HUDEP-2 (cell line): ENCODE data around the gene TTN.

Experiments used
- DNase-seq, 76 experiments: peaks; one replicate each; lab custom pipeline; 2025; ENCODE audit not compliant: unreplicated experiment in 76 of 76; lab: John Stamatoyannopoulos, UW

TTN gene

GRCh38 chr2:178506949-178507348 is 300.3 kb downstream of the TTN start:
- no peak for DNase-seq

GRCh38 chr2:178506524-178506923 is 300.7 kb downstream of the TTN start:
- no peak for DNase-seq

DNA sequence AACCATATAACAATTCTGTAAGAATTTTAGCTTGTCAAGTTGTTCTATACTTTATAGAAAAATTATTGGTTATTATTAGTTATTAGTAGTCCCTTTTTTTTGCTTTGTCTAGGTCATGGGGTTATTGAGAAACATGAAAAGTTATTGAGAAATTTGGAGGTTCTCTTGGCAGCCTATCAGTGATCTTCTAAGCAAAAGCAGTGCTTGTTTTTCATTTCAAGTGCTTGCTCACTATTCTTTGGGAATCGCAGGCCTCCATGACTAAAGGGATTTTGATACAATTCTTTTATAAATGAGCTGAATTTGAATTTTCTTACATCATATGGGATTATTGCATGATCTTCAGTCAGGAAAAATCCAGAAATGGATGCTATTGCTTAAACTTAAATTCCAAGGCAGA is 301.1 kb downstream of the TTN start:
- no peak for DNase-seq

DNA sequence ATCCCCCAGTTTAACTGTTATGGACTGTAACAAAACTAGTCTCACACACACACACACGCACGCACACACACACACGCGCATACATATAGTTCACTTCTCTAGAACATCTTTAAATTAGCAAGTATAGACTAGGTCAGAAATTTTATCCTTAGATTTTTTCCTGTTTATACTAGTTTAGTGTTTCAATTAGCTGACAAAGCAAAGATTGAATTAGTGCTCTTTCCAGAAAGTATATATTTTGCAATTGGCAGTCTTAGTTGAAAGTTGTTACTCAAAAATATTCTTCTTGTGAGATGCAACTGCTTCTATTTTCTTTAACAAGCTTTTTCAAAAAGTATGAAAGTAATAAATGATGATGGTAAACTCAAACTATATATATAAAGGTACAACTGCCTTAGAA is 304.5 kb downstream of the TTN start:
- no peak for DNase-seq

DNA sequence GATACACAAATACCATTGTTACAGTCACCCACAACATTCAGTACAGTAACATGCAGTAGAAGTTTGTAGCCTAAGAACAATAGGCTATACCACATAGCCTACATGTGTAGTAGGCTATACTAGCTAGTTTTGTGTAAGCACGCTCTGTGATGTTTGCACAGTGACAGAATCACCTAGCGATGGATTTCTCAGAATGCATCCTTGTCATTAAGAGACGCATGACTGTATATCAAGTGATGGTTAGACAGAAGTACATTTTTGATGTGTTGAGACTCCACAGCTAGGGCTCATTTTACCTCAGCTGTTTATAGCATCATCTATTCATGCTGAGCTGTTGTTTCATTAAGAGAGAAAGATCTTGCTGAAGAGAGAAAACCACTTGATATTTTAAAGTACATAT is 307.6 kb downstream of the TTN start:
- no peak for DNase-seq

DNA sequence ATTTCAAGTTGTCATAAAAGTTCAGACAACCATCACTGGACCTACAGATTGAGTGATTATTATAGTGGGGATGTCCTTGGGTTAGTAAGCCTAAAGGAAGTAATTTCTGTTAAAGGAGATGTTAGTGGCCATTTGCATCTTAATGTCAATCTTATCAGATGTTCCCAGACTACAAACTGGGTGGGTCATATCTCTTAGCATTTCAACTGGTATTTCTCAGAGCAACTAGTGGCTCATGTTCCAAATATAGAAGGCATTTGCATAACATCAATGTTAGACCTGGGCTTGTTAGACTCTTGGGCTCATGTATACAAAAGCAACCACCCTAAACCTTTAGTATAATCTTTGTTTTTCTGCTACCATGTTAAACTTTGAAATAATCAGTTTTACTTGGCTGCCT is 309.1 kb downstream of the TTN start:
- DNase-seq, result peak in 25 of 76 experiments; percentile 7 to 68 (median 44)

- DNase-seq, result no peak
These were observed 311.2 kb downstream of the TTN start for GRCh38 chr2:178496049-178496448.

DNA sequence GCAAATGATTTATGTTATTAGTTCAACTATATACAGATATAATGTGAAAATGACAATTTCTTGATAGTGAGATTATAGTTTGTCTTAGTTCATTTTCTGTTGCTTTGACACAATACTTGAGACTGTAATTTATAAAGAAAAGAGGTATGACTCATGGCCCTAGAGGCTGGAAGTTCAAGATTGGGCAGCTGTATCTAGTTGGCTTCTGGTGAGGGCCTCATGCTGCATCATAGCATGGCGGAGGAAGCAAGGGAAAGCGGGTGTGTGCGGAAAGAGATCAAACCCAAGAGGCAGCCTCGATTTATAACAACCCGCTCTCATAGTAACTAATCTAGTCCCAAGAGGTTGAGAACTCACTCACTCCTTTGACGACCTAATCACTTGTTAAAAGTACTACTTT is 315.6 kb downstream of the TTN start:
- peak in 2 of 76 experiments; percentile 4 to 12 for DNase-seq

DNA sequence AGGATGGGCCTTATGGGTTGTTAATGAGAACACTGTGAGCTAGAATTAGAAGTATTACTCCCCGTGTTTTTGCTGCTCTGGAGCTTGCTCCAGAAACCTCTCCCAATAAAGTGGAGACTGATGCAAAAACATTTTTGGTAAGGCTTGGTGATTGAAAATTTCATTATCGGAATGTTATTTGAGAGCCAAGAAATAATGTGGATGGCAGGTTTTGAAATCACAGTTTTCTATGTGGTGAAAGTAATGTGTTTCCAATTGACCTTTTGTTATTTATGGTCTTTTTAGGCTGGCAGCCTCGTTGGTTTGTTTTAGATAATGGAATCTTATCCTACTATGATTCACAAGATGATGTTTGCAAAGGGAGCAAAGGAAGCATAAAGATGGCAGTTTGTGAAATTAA is 321.9 kb downstream of the TTN start:
- DNase-seq, result no peak

DNA sequence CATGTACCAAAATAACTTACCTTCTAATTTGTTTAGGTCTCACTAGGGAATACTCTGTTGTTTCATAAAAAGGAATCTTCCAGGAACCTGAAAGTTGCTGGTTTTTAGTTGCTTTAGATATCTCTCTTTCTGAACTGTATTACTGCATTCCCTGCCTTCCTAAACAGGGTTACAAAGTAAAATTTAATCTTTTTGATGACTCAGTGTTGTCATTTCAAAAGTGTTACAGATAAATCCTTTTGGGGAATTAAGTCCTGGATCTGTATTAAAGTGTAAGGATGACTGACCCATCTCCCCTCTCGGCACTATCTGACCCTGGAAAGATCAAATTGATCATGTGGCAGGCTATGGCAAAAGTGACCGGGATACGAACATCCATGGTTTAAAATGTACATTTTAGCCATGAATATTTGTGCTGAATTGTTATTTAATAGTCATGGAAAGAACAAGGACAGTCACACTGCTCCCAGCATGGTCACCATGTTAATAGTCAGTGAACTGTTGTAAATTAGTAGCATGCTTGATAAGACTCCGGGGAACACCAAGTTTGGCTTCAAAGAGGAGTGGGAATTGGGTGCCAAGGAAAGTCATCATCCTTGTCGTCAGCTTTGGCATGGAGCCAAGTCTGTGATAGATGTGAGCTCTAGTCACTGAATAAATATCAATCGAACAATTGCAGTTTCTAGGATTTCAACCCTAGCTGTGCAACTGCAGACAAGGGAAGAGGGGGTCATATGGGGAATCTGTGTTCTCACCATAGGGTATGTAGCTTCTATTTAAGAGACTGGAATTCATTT is 322.8 kb downstream of the TTN start:
- DNase-seq, result peak in 2 of 76 experiments; percentile 6 to 15

DNA sequence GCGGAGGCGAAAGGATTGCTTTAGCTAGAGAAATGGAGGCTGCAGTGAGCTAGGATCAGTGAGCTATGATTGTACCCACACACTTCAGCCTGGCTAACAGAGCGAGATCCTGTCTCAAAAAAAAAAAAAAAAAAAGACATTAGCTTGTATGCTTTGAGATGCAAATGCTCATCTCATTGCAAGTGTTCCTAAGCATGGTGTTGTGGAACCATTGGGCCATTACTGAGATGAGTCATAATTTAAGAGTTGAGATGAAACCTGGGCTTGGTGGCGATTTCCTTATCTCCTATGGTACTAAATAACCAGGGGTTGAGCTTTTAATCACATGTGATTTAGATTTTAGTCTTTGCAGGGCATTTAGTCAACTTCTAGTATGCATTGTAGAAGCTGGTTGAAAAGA is 324.8 kb downstream of the TTN start:
- peak in 4 of 76 experiments; percentile 5 to 28 (median 20) for DNase-seq

DNA sequence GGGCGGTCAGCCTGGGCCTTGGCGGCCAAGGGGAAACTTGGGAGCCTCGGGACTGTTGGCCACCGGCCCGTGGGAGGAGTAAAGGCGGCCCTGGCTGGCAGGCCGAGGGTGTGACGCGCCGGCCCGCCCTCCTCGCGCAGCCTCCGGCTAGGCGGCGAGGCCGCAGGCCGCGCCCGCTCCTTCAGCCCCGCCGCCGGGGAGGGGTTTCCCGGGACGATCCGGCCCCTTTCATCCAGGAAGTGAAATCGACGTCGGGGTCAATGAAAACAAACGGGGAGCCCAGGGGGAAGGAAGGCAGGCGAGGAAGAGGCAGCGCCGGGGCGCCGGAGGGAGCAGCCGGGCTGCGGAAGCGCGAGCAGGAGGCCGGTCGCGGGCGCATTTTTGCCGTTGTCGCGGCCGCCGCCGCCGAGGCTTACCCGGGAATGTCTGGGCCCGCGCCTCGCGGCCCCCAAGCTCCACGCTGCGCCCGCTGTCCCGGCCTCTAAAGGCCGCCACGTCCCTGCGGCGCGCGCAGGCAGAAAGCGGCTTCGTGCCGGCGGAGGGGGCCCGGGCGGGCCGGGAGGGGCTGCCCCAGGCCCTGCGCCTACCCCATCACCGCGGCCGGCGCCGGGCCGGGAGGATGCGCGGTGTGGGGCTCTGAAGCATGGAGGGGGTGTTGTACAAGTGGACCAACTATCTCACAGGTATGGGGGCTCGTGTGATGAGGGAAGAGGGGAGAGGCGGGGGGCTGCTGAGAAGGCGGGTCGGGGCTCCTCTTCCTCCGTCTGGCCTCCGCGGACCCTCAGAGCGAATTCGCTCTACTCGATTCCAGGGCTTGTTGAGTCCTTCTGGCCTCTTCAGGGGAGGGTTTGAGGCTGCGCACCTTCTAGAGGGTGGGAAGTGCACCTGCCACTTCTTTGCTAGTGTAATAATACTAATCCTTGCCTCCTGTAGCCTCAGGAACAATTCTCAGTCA is 326.7 kb downstream of the TTN start, which contains the start of gene PLEKHA3:
Gene PLEKHA3, plus strand, starts transcription at position 231 of the 955 bp plus-strand sequence. Its CDS starts 413 bp downstream, at position 644.
- DNase-seq, result peak in 75 of 76 experiments; percentile 20 to 92 (median 83)

GRCh38 chr2:178479758-178480226 is 327.4 kb downstream of the TTN start:
- no peak for DNase-seq

DNA sequence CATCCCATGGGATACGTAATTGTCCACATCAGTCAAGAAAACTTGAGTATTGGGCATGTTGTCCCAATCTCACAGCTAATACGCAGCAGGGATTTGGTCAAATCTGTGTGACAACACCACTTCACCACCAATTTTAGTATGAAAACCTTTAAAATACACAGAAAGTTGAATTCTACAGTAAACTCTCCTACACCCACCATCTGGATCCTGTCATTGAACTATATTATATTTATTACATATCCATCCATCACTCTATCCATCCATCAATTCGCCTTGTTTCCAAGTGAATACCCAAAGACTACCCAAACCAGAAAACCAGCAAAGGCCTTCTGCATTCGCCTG is 328.0 kb downstream of the TTN start:
- no peak for DNase-seq

DNA sequence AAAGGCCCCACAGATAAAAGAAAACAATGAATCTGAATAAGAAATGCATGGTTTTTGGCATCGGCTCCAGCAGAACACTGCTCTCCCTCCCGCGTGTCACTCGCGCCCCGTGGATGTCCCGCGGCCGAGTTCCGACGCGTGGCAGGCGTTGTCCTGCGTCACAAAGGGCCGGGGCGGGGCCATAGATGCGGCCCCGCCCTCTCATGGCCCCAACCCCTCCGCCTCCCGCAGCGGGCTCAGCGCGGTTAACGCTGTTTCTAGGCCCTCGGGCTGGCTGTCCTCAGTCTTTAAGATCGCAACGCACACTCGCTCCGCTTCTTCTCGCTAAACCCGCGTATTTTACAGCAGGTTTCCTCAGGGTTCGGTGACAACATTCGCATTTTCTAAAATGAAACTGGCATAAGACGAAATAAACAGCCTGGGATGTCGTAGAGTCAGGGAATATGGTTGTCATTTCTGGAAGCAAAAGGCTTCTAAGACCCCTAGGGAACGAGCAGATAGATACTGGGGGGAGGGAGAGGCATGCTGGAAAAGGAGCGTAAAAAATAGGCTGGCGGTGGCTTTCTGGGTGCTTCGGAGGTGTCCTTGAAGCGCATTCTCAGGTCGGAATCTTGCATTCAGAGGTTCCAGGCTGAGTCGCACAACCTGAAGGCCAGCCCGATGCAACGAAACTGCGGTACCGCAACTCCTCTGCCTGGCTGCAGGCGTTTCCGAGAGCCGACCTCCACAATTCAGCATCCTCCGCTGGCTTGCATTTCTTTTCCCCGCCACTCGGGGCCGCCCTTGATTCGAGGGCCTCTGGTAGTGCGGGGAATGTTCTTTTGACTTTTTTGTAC is 328.6 kb downstream of the TTN start, which contains the start of gene FKBP7:
Gene FKBP7, minus strand, starts transcription at position 162 of the 836 bp plus-strand sequence. Its CDS starts 101 bp downstream, at position 61.
- DNase-seq, result peak in 72 of 76 experiments; percentile 3 to 81 (median 64)

DNA sequence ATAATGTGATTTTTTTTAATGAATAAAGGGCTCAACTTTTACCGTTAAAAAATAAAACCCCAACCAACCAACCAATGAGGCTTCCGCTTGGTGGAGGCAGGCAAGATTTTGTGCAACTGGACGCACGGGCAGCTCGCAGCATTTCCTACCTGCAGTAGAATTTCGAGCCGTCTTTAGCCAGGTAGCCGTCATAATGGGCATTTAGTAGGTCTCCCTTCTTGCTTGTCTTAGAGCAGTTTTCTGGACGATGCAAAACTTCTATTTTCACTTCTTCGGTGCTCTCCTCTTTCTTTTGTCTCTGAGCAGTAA is 329.1 kb downstream of the TTN start:
- no peak for DNase-seq

DNA sequence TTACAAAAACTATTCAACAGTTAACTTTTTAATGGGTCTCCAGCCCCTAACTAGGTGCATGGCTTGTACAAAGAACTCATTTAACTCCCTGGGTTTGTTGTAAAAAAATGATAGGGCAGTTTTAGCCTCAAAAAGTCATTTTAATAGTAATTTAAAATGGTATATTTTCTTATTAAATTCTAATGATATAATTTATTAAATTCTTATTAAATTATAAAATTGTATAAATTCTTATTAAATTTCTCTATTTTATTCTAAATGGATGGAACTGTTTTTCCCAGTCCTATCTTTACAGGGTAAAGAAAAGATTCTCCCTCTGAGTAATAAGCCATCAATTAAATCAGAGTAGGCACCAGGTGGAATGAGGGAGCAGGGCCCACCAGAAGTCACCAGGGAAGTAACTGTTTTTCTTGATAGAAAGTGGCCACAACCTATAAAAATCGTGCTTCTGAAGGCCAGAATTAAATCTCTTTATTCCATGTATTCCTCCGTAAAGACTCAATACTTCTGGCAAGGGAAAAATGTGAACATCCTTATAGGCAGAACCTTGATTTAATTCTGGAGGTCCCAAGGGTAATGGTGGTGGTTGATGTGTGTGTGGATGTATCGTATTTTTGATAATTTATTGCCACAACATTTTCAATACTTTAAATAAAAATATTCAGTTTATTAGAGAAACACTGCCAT is 329.6 kb downstream of the TTN start:
- DNase-seq, result no peak

DNA sequence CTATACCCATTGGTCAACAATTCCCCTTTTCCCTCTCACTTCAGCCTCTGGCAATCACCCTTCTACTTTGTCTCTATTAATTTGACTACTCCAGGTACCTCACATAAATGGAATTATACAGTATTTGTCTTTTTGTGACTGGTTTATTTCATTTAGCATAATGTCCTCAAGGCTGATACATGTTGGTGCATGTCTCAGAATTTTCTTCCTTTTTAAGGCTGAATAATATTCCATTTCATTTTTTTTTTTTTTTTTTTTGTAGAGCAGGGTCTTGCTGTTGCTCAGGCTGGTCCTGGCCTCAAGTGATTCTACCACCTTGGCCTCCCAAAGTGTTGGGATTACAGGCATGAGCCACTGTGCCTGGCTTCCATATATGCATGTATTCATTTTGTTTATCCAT is 330.7 kb downstream of the TTN start:
- DNase-seq, result no peak
